NOMO-1 treated with DMSO at 0.1 percent for 48 hours (cell line): ENCODE results near the gene OSBPL8.
"Not testable (repeated sequence)": the region's sequence is repeated elsewhere in the genome, so short reads cannot be mapped to it uniquely, and the experiment has no call there.

Experiments used
- DNase-seq: peaks from one replicate; lab custom pipeline; 2025; ENCODE audit not compliant: unreplicated experiment; lab: John Stamatoyannopoulos, UW

Gene OSBPL8

GRCh38 chr12:76478045-76478444 lies 81.5 kb downstream of the OSBPL8 start:
- DNase-seq: no peak

- not testable (repeated sequence) for DNase-seq
Observed at GRCh38 chr12:76472862-76473261, 86.7 kb downstream of the OSBPL8 start.

- DNase-seq: peak; percentile 33
Observed at GRCh38 chr12:76471579-76471978, 88.0 kb downstream of the OSBPL8 start.

- peak; percentile 82 for DNase-seq
Observed at GRCh38 chr12:76470028-76470939, 89.3 kb downstream of the OSBPL8 start.

- DNase-seq: no peak
Observed at GRCh38 chr12:76464631-76465166, 94.9 kb downstream of the OSBPL8 start.

- no peak for DNase-seq
Observed at GRCh38 chr12:76462668-76463224, 96.8 kb downstream of the OSBPL8 start.

GRCh38 chr12:76460807-76461206 lies 98.8 kb downstream of the OSBPL8 start:
- no peak for DNase-seq

- DNase-seq: no peak
Observed at GRCh38 chr12:76457818-76458217, 101.8 kb downstream of the OSBPL8 start.

- no peak for DNase-seq
Observed at GRCh38 chr12:76457010-76457409, 102.6 kb downstream of the OSBPL8 start.

- peak; percentile 33 for DNase-seq
Observed at GRCh38 chr12:76455582-76456345, 103.8 kb downstream of the OSBPL8 start.

GRCh38 chr12:76451528-76451927 lies 108.0 kb downstream of the OSBPL8 start:
- DNase-seq: no peak

- DNase-seq: no peak
Observed at GRCh38 chr12:76450690-76451089, 108.9 kb downstream of the OSBPL8 start.

GRCh38 chr12:76449993-76450392 lies 109.6 kb downstream of the OSBPL8 start:
- DNase-seq: no peak

- DNase-seq: no peak
Observed at GRCh38 chr12:76449583-76449982, 110.0 kb downstream of the OSBPL8 start.

GRCh38 chr12:76449016-76449415 lies 110.6 kb downstream of the OSBPL8 start:
- DNase-seq: peak; percentile 33

- no peak for DNase-seq
Observed at GRCh38 chr12:76446090-76446489, 113.5 kb downstream of the OSBPL8 start.

GRCh38 chr12:76445462-76445861 lies 114.1 kb downstream of the OSBPL8 start:
- no peak for DNase-seq

- DNase-seq: no peak
Observed at GRCh38 chr12:76444408-76444984, 115.1 kb downstream of the OSBPL8 start.

- DNase-seq: no peak
Observed at GRCh38 chr12:76441016-76441415, 118.6 kb downstream of the OSBPL8 start.

GRCh38 chr12:76432733-76433132 lies 126.8 kb downstream of the OSBPL8 start:
- no peak for DNase-seq

- no peak for DNase-seq
Observed at GRCh38 chr12:76428117-76428516, 131.5 kb downstream of the OSBPL8 start.
